ENCODE measurements around the gene CREB3L1. TPM values are rescaled to one million over a fixed set of nuclear protein-coding genes. Genes with fewer than 3 reads are reported as not detected.

Gene CREB3L1
- total and polyA plus RNA-seq, 8 donors, result 26.3 to 129 (median 49.0) TPM

GRCh38 chr11:46236918-46237247, 40.6 kb upstream of the CREB3L1 start:
- Histone ChIP-seq H3K27ac (no peak overlapping the region), H3K9me3 (no peaks in the 10 kb centered on the region), H3K36me3 (no peaks in the 10 kb centered on the region), H3K27me3 (no peaks in the 10 kb centered on the region), H3K4me1 (peaks cover 0 to 4% (median 3%) of the 10 kb centered on the region in 3 donors), H3K4me3 (no peak overlapping the region)
- DNase-seq, result no peak
- FAIRE-seq, result no peak
- 87 to 93% methylated on average over 5 of the region's 5 CpGs for WGBS, 2 donors
- ATAC-seq, result no peak
- intact Hi-C loops (cut with DNase I), result loop anchor here in 1 of 3 donors (5.0 kb wide), 1 partner anchor 60 kb away; no protein-coding TSS in a partner anchor
- no peak for TF ChIP-seq CTCF (IDR thresholded peaks at IDR 0.05)

- peak; percentile 24 to 81 (median 50) for DNase-seq
- no peak for TF ChIP-seq CTCF (IDR thresholded peaks at IDR 0.05)
- peak; percentile 1 to 25 (median 21) for ATAC-seq
- FAIRE-seq, result no peak
- Histone ChIP-seq H3K9me3 (no peaks in the 10 kb centered on the region), H3K27ac (peak overlapping the region; percentile 4 to 67 (median 36)), H3K4me1 (peaks cover 0 to 4% (median 3%) of the 10 kb centered on the region in 3 donors), H3K4me3 (peak overlapping the region; percentile 15 to 59 (median 32)), H3K27me3 (no peaks in the 10 kb centered on the region), H3K36me3 (no peaks in the 10 kb centered on the region)
- intact Hi-C loops (cut with DNase I), result loop anchor here in 1 of 3 donors (5.0 kb wide), 1 partner anchor 60 kb away; no protein-coding TSS in a partner anchor
- 22 to 30% methylated on average over 39 to 59 of the region's 59 CpGs for WGBS, 2 donors
Measured at GRCh38 chr11:46237248-46238077, 40.0 kb upstream of the CREB3L1 start.

- Histone ChIP-seq H3K36me3 (no peaks in the 10 kb centered on the region), H3K4me1 (peaks cover 0 to 9% (median 7%) of the 10 kb centered on the region in 3 donors), H3K27me3 (no peaks in the 10 kb centered on the region), H3K4me3 (peak overlapping the region; percentile 15 to 59 (median 32)), H3K27ac (peak overlapping the region; percentile 4 to 67 (median 36)), H3K9me3 (no peaks in the 10 kb centered on the region)
- intact Hi-C loops (cut with DNase I), result loop anchor here in 1 of 3 donors (5.0 kb wide), 1 partner anchor 59 kb away; no protein-coding TSS in a partner anchor
- no peak for TF ChIP-seq CTCF (IDR thresholded peaks at IDR 0.05)
- DNase-seq (peak; percentile 52 to 85 (median 67)), FAIRE-seq (no peak), ATAC-seq (peak; percentile 55 to 71 (median 59))
- WGBS, 2 donors, result 1% methylated on average over 50 to 70 of the region's 70 CpGs
Measured at GRCh38 chr11:46238078-46238966, 39.1 kb upstream of the CREB3L1 start.

- intact Hi-C loops (cut with DNase I), result loop anchor here in 1 of 3 donors (5.0 kb wide), 1 partner anchor 58 kb away; no protein-coding TSS in a partner anchor
- peaks cover 0 to 13% (median 7%) of the 10 kb centered on the region in 3 donors for H3K4me1 ChIP-seq
- ATAC-seq (peak; percentile 78 to 89 (median 84)), DNase-seq (peak; percentile 73 to 94 (median 84)), FAIRE-seq (no peak)
- no peaks in the 10 kb centered on the region for H3K9me3 ChIP-seq
- H3K27me3 ChIP-seq, result no peaks in the 10 kb centered on the region
- 12 to 13% methylated on average over 41 to 46 of the region's 46 CpGs for WGBS, 2 donors
- peak; percentile 98 to 99 (median 99) for TF ChIP-seq CTCF (IDR thresholded peaks at IDR 0.05)
- no peaks in the 10 kb centered on the region for H3K36me3 ChIP-seq
- peak overlapping the region in 2 of 4 donors; percentile 40 to 59 for H3K4me3 ChIP-seq
- H3K27ac ChIP-seq, result peak overlapping the region in 1 of 4 donors; percentile 67
Measured at GRCh38 chr11:46238967-46239800, 38.3 kb upstream of the CREB3L1 start.
